HG03064 (cell line): Measurements from ENCODE around the gene LSMEM2.
"Not testable (repeated sequence)": the region's sequence is repeated elsewhere in the genome, so short reads cannot be mapped to it uniquely, and the experiment has no call there.

Source experiments
- ATAC-seq: cut with Tn5 transposase; IDR thresholded peaks from one replicate; pipeline ENCODE4 v1.9.1; 2021; ENCODE audit warnings: low read depth; ENCODE audit not compliant: unreplicated experiment

Gene LSMEM2

GRCh38 chr3:50295553-50296431, 16.9 kb downstream of the LSMEM2 start:
- no peak for ATAC-seq

GRCh38 chr3:50296721-50297383, 18.0 kb downstream of the LSMEM2 start:
- ATAC-seq = no peak

GRCh38 chr3:50297384-50297775, 18.5 kb downstream of the LSMEM2 start:
- no peak for ATAC-seq

GRCh38 chr3:50297896-50298725, 19.2 kb downstream of the LSMEM2 start:
- ATAC-seq = no peak

- ATAC-seq = peak; percentile 80
Observed at GRCh38 chr3:50298836-50299637, 20.1 kb downstream of the LSMEM2 start, which contains the start of the genes HYAL3 and NAA80. HYAL3 (minus strand) TSS chr3:50299405; CDS start chr3:50295602, 3,803 bp downstream. NAA80 (minus strand) TSS chr3:50299405; CDS start chr3:50297463, 1,942 bp downstream.

GRCh38 chr3:50299638-50299928, 20.7 kb downstream of the LSMEM2 start:
- no peak for ATAC-seq

- no peak for ATAC-seq
Observed at GRCh38 chr3:50299929-50300680, 21.2 kb downstream of the LSMEM2 start.

GRCh38 chr3:50300681-50301254, 21.9 kb downstream of the LSMEM2 start:
- ATAC-seq = no peak

GRCh38 chr3:50302095-50303012, 23.5 kb downstream of the LSMEM2 start:
- ATAC-seq = no peak

GRCh38 chr3:50303013-50303815, 24.3 kb downstream of the LSMEM2 start, which contains the start of gene HYAL1:
HYAL1 (minus strand) TSS chr3:50303574; CDS start chr3:50302956, 618 bp downstream.
- ATAC-seq = no peak

GRCh38 chr3:50304601-50305000, 25.7 kb downstream of the LSMEM2 start:
- ATAC-seq = no peak

GRCh38 chr3:50312041-50312440, 33.2 kb downstream of the LSMEM2 start:
- not testable (repeated sequence) for ATAC-seq

GRCh38 chr3:50314342-50314741, 35.5 kb downstream of the LSMEM2 start:
- no peak for ATAC-seq

GRCh38 chr3:50314816-50315215, 35.9 kb downstream of the LSMEM2 start:
- ATAC-seq = no peak

- ATAC-seq = no peak
Observed at GRCh38 chr3:50316657-50317242, 37.9 kb downstream of the LSMEM2 start.

- ATAC-seq = no peak
Observed at GRCh38 chr3:50317300-50317699, 38.4 kb downstream of the LSMEM2 start.

- ATAC-seq = no peak
Observed at GRCh38 chr3:50318163-50318562, 39.3 kb downstream of the LSMEM2 start.
